ENCODE results near the gene PLD1.
"Not testable (repeated sequence)": the region's sequence is repeated elsewhere in the genome, so short reads cannot be mapped to it uniquely, and the experiment has no call there.

Gene PLD1

DNA sequence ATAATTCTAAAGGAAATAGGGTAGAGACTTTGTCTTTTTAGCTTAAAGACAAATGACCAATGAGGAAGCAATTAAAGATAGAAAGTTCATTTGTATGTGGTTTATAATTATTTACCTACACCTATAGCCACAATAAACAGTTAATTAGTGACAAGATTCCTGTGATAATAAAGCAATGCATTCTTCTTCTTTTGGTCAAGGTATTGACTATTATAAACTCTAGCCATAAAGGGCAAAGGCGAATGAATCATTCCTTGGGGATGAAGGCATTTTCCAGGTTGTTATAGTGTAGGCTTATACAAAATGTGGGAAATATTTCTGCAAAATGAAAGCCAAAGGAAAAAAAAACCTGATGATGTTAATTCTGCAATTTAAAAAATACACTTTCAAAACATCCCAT is 115.4 kb downstream of the PLD1 start:
- no peak for DNase-seq

DNA sequence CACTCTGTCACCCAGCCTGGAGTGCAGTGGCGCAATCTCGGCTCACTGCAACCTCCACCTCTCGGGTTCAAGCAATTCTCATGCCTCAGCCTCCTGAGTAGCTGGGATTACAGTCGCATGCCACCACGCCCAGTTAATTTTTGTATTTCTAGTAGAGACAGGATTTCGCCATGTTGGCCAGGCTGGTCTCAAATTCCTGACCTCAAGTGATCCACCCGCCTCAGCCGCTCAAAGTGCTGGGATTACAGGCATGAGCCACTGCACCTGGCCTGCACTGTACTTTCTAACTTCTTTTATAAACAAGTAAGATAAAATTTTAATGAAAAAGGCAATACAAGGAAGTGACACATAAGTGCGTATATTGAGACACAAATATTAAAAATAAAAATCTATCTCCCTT is 117.7 kb downstream of the PLD1 start:
- not testable (repeated sequence) for DNase-seq

DNA sequence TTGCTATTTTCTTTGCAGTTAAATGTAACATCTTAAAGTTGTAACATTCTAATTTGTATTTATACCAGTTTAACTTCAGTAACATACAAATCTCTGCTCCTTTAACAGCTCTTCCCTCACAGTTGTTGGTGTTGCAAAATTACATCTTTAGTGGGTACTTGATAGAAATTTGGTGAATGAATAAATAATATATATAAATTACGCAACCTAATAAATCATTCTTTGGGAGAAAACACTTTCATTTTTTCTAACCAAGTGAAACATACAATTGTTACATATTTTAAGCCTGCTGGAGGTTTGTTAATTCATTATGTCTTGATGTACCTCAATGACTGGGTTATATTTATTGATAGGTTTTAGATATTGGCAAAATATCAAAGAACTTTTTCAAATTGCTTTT is 118.8 kb downstream of the PLD1 start:
- no peak for DNase-seq

DNA sequence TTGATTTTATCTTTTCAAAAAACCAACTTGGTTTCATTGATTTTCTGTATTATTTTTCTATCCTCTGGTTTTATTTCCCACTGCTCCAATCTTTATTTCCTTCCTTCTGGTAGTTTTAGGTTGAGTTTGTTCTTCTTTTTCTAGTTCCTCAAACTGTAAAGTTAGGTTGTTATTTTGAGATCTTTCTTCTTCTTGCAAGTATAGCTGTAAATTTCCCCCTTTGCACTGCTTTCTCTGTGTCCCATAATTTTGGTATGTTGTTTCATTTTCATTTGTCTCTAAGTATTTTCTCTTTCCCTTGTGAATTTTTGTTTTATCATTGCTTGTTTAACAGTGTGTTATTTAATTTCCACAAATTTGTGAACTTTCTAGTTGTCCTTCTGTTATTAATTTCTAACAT is 120.0 kb downstream of the PLD1 start:
- no peak for DNase-seq

DNA sequence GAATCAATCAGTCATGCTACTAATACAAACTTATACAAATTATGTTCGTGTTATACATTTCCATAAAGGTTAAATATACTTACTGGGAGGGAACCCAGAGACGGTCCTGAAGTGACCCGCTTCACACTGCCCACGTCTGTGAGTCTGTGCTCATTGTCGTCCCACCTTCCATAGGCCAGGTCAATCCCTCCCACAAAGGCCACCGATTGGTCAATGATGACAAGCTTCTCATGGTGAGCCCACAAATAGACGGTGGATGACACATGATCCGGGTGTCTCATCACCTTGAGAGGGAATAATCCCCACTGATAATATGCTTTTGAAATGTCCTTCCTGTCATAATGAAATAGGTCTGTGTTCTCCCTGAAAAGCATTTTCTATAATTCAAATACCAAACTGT is 121.7 kb downstream of the PLD1 start:
- DNase-seq = no peak

DNA sequence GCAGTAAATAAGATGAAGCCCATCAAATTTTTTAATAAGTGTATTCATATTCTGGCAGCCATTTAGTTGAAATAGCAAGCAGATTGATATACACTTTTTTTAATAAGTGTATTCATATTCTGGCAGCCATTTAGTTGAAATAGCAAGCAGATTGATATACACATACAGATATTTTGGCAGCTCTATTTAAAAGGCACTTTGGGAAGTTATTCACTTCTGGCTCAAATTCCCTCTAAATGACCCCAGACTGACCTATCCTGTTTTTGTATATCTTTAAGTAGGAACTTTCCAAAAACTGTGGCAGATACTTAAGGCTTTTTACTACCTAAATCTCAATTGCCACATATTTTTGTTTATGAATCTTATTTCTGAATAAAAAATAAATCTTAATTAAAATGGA is 122.3 kb downstream of the PLD1 start:
- DNase-seq = peak; percentile 30

DNA sequence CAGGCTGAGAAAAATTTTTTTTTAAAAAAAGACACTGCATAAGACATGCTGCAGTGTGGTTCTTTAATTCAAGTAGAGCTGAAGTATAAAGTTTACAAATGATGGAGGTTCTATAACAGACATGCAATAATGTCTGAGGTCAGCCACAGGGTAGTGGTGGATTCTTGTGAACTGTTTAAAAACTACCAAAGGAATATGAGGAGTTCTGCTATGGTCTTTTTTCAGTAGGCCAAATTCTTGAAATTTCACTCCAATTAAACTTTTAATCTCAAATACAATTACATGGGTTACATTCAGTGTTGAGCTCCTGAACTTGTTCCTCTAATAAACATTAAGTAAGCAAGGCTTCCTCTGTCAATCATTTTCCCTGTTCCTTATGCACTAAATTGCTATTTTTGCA is 122.7 kb downstream of the PLD1 start:
- DNase-seq = no peak

DNA sequence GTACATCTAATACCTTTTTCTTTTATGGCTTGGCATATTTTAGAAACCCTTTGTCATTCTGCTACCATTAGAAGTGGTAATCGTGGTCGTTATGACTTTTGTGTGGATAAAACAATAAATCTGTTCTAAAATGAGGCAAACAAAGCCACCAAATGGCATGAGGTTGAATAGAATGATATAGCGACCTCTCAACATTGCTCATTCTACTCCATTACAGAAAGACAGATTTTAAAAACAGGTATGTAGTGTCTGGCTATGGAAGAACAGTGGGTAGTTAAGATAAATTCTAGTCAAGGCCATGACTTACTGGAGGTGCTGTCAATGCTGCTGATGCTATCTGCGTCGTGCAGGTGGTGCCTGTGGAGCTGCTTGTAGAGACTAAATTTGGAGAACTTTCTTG is 123.2 kb downstream of the PLD1 start:
- DNase-seq = no peak

DNA sequence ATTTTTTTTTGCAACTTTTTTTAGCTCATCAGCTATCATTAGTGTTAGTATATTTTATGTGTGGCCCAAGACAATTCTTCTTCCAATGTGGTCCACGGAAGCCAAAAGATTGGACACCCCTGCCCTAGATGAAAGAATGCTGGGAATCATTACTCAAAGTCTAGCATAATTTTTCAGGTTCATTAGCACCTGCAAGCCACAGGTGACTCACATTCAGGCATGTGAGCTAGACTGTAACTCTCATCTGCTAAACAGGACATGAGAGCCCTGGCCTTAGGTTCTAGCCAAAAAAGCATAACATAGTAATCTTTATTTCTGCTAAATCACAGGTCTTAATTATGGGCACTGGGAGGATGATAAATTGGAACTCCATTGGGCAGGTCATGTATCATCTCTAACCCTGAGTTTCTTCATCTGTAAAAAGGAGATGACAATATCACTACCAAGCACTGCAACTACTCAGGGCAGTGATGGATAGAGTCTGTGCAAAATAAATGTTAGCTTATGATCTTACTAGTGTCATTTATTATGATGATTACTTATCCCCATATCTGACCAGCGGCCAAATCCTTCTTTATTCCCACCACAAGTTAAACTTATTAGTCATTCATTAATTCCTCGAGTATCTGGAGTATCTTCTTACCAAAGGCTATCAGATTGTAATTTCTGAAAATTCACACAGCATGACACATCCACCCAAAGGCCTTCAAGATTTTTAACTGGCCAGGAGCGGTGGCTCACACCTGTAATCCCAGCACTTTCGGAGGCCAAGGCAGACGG is 125.0 kb downstream of the PLD1 start:
- no peak for DNase-seq

DNA sequence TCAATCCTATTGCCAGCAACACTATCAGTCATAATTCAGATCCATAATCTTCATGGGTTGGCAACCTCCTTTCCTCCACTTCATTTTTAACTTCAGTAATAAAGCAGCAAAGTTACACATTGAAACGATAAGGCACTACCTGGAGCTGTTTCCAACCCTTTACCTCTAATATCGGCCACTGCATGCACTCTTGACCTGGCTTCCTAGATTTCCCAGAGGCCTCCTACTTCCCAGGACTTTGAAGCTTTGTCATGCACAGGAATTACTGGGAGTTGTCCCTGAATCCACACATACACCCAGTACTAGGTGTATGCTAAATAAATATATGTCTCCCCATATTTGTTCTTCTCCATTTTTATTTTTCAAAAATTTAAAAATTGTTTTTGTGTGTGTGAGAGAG is 126.1 kb downstream of the PLD1 start:
- no peak for DNase-seq

DNA sequence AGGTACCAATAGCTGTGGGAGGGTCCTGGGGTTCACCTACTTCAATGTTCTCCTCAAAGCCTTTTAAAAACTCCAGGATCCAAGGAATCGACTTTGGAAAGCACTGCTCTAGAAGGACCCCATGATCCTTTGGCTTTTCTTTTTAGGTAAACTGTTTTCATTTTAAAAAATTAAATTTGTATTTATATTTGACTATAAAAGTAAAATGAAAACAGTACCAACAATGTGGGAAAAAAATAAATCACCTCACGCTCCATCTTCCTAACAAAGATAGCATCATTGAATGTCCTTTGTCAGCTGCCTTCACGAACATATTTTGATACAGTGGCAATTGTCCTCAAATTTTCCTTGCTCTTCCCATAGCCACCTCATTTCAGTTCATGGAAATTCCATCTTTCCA is 127.5 kb downstream of the PLD1 start:
- no peak for DNase-seq

DNA sequence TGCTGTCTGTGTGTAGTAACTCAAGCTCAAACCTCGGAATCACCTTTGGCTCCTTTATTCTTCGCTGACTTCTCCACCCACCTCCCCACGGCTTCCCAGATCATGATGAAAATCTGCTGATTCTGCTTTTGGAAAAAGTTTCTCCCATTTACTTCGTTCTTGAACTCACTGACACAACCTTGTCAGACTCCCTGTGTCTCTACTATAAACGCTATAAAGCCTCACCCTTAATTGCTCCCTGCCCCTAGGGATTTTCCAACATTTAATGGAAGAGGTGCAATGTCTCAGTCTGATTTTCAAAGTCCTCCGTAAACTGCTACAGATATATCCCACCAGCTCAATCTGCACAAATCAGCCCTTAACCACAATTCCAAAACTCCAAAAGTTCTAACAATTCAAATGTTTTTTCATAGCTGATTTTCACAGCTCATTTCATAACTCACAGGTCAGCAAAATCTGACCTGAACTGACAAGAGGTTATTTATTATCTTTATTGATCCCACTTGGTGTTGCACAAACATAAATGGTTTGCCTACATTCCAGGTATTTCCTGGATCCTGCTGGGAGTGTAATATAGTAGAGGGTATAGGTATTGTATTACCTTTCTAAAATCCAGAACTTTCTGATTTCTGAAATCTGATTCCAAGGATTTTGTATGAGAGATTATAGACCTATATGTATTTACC is 129.4 kb downstream of the PLD1 start:
- no peak for DNase-seq

DNA sequence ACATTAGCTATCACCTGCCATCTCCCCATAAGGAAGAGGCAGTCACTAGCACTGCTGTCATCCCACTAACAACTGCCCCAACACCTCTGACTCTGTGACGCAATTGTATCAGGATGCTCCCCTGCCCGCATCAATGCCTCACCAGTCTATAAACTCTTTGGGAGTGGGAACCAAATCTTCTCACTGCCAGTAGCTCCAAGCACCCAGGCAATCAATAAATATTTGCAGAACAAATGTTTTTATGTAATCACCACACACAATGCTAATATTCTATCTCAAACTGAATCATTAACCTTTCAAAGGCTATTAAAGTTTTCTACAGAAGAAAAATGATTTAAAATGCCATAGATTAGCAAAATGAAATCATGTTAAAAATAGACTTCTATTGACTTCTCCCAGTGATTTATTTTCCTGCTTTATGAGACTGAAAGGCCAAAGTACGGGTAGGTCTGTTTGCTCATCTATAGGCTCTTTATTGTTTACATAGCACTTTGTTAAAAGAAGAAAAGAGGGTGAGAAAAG is 131.3 kb downstream of the PLD1 start:
- no peak for DNase-seq

DNA sequence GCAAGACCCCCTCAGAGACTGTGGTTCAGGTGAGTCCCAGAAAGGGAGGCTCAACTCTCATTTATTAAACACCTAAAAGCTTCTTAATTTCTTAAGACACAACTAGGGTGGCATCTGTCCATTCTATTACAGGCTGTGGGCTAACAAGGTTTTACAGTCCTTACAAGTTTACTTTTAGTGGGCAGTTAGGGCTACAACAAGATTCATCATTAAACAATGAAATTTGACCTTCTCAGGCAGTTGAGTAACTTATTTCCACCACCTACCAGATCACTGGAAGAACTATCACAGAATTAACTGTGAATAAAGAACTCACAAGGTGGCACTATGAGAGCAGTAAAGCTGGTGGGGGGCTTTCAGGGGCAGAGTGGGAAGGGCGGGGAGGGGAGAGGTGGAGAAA is 132.6 kb downstream of the PLD1 start:
- DNase-seq = no peak

DNA sequence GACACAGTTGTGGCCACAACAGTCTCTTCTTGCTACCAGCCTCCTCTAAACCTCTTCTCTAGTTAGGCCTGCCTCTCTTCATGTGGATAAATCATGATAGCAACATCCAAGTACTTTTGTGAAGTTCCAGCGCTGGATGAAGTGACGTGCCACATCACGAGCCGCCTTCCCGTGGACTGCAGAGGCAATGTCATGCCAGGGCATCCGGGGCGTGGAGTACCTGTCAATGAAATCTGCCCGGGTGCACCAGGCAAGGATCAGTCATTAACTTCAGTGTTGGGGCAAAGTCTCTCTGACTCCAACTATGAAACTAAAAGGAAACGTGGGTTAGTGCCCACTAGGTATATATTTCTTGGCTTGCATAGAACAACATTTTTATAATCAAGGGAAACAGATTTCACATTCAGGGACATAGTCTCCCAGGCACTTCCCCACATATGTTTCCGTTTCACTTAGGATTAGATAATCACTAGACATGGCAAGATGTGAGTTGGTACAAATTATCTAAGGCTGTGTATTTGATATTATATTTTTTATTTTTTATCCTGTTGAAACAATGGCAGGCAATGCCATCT is 133.6 kb downstream of the PLD1 start:
- no peak for DNase-seq

DNA sequence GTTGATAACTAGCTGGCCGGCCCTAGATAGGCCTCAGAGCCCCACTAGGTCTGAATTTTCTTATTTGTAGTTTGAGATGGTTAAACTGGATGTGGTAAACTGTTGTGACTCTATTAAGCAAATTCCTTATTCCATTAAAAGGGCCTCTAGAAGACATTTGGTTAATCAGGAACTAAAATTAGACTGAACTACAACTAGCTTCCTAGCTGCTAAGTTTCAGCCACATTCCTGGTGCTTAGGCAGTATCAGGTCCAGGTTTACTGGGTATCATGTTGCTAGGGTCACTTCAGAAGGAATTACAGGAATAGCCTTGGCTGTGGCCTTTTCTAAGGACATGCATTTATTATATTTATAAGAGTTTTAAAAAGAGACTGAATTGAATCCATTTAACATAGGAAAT is 136.3 kb downstream of the PLD1 start:
- no peak for DNase-seq

DNA sequence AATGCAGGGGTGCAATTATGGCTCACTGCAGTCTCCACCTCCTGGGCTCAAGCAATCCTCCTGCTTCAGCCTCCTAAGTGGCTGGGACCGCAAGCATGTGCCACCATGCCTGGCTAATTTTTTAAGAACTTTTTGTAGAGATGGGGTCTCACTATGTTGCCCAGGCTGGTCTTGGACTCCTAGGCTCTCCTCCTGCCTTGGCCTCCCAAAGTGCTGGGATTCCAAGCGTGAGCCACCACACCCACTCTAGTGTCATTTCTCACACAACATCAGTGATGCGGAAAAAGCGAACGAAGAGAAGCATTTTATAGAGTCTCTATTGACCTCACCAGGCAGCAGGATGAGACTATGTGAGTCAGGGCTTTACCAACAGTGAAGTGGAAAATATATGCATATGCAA is 137.7 kb downstream of the PLD1 start:
- DNase-seq = no peak

DNA sequence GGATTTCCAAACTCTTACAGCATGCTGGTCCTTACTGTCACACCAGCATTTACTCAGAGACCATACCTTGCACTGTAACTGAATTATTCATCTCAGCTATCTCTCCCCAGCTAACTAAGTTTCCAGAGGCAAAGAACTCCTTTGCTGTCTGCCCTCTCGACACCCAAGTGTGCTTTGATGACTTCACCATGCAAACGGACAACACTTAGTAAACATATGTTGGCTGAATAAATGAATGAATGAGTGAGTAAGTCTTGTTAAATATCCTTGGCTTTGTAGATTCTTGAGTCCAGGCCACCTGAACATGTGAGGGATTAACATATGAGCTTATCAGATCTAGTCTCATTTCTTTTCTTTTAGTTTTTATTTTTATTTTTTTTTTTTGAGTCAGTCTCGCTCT is 138.2 kb downstream of the PLD1 start:
- no peak for DNase-seq

DNA sequence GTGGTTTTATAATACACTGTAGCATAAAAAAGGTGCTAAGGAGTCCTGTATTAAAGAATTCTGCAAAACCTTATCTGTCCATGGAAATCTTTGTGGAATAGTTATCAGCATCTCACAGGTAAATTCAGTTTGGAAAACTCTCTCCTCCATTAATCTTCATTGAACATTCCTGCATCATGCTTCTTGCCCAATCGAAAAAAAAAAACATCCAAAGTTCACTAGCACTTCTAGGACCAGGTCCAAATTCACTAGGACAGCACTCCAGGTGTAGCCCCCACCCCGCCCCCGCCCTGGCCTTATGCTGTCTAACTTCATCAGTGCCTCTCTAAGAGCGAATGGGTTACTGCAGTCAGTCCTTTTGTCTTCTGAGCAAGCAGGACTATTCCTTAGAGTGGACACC is 138.6 kb downstream of the PLD1 start:
- DNase-seq = no peak

DNA sequence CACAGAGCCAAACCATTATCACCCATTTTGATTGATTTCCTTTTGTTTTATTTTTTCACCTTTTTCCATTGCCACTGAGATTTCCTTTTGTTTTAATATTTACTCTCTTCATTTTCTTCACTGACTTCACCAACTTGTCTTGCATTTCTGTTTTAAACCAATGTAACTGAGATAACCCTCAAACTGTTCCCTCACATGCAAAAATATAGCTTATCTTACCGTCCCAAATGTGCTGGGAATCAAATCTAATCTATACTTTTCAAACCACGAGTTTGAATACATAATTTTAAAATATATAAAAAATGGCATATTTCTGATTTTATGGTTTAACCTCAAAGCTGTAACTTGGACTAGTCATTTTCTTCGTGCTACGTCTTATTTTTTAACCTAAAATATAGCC is 143.8 kb downstream of the PLD1 start:
- DNase-seq = no peak

DNA sequence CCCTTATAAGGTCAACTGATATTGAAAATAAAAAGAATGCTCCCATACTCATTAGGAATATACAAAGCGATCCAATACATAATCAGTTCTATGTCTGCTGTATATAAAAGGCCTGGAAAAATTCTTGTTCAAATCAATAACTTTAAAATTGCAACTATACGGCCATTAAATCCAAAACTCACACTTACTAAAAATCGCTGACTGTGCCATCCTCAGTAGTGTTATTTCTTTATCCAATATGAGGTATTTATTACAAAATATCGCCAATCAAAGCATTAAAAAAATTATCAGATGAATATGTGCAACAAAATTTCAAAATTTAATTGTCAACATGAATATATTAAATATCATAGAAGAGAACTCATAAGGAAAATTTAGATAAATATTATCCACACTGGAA is 146.5 kb downstream of the PLD1 start:
- DNase-seq = no peak

DNA sequence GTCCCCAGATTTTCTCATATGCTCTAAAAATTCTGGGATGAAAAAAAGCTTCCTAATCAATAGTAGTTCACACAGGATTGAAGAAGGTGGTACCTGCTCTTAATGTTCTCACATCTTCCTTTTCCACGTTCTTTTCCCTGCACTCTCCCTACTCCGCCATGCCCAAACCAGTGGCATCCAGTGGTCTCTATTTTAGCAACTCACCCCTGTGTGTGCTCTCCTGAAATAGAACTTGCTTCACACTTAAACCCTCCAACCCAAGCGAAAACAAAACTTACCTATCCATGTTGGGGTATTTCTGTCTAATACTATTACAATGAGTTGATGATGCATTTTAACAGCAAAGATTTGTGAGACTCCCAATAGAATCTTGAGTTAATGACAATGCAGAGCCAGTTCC is 148.8 kb downstream of the PLD1 start:
- DNase-seq = no peak

DNA sequence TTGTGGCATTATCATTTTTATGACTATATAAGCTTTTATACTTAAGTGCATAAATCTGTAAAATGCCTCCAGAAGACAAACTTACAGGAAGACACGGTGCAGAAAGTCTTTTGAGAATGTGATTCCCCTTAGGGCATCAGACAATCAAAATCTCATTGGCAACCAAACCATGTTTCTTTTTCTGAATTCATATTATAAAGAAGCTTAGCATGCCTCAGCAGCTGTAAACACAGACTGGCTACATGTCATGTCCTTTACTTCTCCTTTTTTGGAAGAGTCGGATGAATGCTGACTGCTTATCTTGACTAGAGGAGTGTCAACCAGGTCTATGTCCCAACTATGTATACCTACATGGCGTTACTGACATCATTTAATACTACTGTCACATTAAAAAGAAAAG is 150.1 kb downstream of the PLD1 start:
- no peak for DNase-seq

DNA sequence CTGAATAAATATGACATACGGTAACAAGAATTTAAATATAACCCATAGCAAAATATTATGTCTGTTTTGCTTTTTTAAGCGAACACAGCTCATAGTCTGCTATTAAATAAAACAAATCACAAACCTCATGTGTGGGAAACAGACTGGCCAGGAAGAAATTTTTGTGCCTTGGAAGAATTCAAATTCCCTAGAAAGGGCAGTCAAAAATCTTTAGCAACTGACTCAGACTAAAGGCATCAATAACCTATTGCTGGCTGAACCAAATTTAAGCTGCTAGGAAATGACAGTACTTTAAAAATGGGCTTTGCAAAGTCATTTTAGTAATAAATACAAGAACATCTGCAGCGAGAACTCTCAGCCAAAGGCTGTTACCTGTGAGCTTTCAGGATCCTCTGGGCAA is 151.4 kb downstream of the PLD1 start:
- no peak for DNase-seq
